ENCODE results near the gene OR13J1.

OR13J1 gene

GRCh38 chr9:35852876-35853865 is 17.0 kb downstream of the OR13J1 start:
- Histone ChIP-seq H3K4me2 (ENCODE audit: low read length) (no peak overlapping the region), H3K4me1 (ENCODE audit: low read length) (peaks cover 4% of the 10 kb centered on the region), H3K27ac (ENCODE audit: low read length) (no peak overlapping the region), H3K79me2 (ENCODE audit: low read length) (no peaks in the 10 kb centered on the region), H4K20me1 (ENCODE audit: insufficient read depth, low read length) (no peaks in the 10 kb centered on the region), H3K4me3 (ENCODE audit: low read length) (no peak overlapping the region), H2AFZ (ENCODE audit: low read depth, low read length) (no peak overlapping the region), H3K9me3 (ENCODE audit: insufficient read depth, low read length) (no peaks in the 10 kb centered on the region), H3K36me3 (replicated peaks; ENCODE audit: low read depth, low read length) (no peaks in the 10 kb centered on the region), H3K9ac (ENCODE audit: low read length) (no peak overlapping the region), H3K27me3 (ENCODE audit: low read depth, low read length) (no peaks in the 10 kb centered on the region)
- TF ChIP-seq EZH2phosphoT487 (IDR thresholded peaks at IDR 0.05; ENCODE audit: low read depth) = no peak
- TF ChIP-seq CTCF (IDR thresholded peaks at IDR 0.05; ENCODE audit: low read depth, low read length) = no peak

GRCh38 chr9:35852267-35852815 is 17.9 kb downstream of the OR13J1 start:
- Histone ChIP-seq H3K4me2 (ENCODE audit: low read length) (no peak overlapping the region), H3K4me1 (ENCODE audit: low read length) (peaks cover 12% of the 10 kb centered on the region), H3K9ac (ENCODE audit: low read length) (no peak overlapping the region), H3K79me2 (ENCODE audit: low read length) (no peaks in the 10 kb centered on the region), H3K4me3 (ENCODE audit: low read length) (no peak overlapping the region), H3K27ac (ENCODE audit: low read length) (no peak overlapping the region), H3K9me3 (ENCODE audit: insufficient read depth, low read length) (no peaks in the 10 kb centered on the region), H4K20me1 (ENCODE audit: insufficient read depth, low read length) (no peaks in the 10 kb centered on the region), H3K36me3 (replicated peaks; ENCODE audit: low read depth, low read length) (peaks cover 1% of the 10 kb centered on the region), H3K27me3 (ENCODE audit: low read depth, low read length) (no peaks in the 10 kb centered on the region), H2AFZ (ENCODE audit: low read depth, low read length) (no peak overlapping the region)
- TF ChIP-seq CTCF (IDR thresholded peaks at IDR 0.05; ENCODE audit: low read depth, low read length) (no peak), EZH2phosphoT487 (IDR thresholded peaks at IDR 0.05; ENCODE audit: low read depth) (no peak)

GRCh38 chr9:35847792-35848572 is 22.2 kb downstream of the OR13J1 start:
- Histone ChIP-seq H3K27ac (ENCODE audit: low read length) (peak overlapping the region; percentile 61), H3K27me3 (ENCODE audit: low read depth, low read length) (no peaks in the 10 kb centered on the region), H4K20me1 (ENCODE audit: insufficient read depth, low read length) (no peaks in the 10 kb centered on the region), H3K4me2 (ENCODE audit: low read length) (peak overlapping the region; percentile 50), H2AFZ (ENCODE audit: low read depth, low read length) (no peak overlapping the region), H3K36me3 (replicated peaks; ENCODE audit: low read depth, low read length) (peaks cover 7% of the 10 kb centered on the region), H3K4me3 (ENCODE audit: low read length) (no peak overlapping the region), H3K4me1 (ENCODE audit: low read length) (peaks cover 38% of the 10 kb centered on the region), H3K9ac (ENCODE audit: low read length) (peak overlapping the region; percentile 11; the same call in 1 of the 2 replicates), H3K9me3 (ENCODE audit: insufficient read depth, low read length) (no peaks in the 10 kb centered on the region), H3K79me2 (ENCODE audit: low read length) (no peaks in the 10 kb centered on the region)
- TF ChIP-seq EZH2phosphoT487 (IDR thresholded peaks at IDR 0.05; ENCODE audit: low read depth) (no peak), CTCF (IDR thresholded peaks at IDR 0.05; ENCODE audit: low read depth, low read length) (no peak)

All from OCI-LY3 (cell line).